HepG2 (cell line): ENCODE measurements around the gene PRKCB.

Experiments
- CREM ChIP-seq, 2 experiments: sonication (generic) in 1 of 2; formaldehyde crosslinking in 1 of 2; IDR thresholded peaks; 2 replicates each; pipeline versions ENCODE4 v1.4.0 to v1.6.1; 2016 to 2020; ENCODE audit warnings: antibody characterized with exemption in 1 of 2, mild to moderate bottlenecking in 1 of 2, missing genetic modification reagents in 1 of 2
- POLR2AphosphoS5 ChIP-seq: IDR thresholded peaks from 2 replicates; pipeline ENCODE4 v1.6.1; 2012; ENCODE audit warnings: low read depth, low read length

GRCh38 chr16:24124291-24124690, 288.5 kb downstream of the PRKCB start:
- TF ChIP-seq CREM (IDR thresholded peaks at IDR 0.05) = no peak
- no peak for TF ChIP-seq CREM (CRISPR knock-in tag; IDR thresholded peaks at IDR 0.05)
- TF ChIP-seq POLR2AphosphoS5 = no peak
